HG03469 (cell line): ENCODE results near the gene GFRA1.

ENCODE experiments used
- ATAC-seq: cut with Tn5 transposase; IDR thresholded peaks from one replicate; pipeline ENCODE4 v1.9.1; 2021; ENCODE audit warnings: mild to moderate bottlenecking, moderate library complexity, moderate number of reproducible peaks; ENCODE audit not compliant: unreplicated experiment

Gene GFRA1

GRCh38 chr10:116133634-116134033, 139.4 kb downstream of the GFRA1 start:
- no peak for ATAC-seq

GRCh38 chr10:116132780-116133399, 140.1 kb downstream of the GFRA1 start:
- ATAC-seq = no peak

- ATAC-seq = no peak
Measured at GRCh38 chr10:116130006-116130405, 143.0 kb downstream of the GFRA1 start.

- no peak for ATAC-seq
Measured at GRCh38 chr10:116126954-116127695, 145.9 kb downstream of the GFRA1 start.

- no peak for ATAC-seq
Measured at GRCh38 chr10:116126239-116126638, 146.8 kb downstream of the GFRA1 start.

GRCh38 chr10:116125180-116125579, 147.8 kb downstream of the GFRA1 start:
- ATAC-seq = no peak

GRCh38 chr10:116124777-116125176, 148.2 kb downstream of the GFRA1 start:
- no peak for ATAC-seq

GRCh38 chr10:116122664-116123063, 150.3 kb downstream of the GFRA1 start:
- ATAC-seq = no peak

GRCh38 chr10:116121640-116122525, 151.1 kb downstream of the GFRA1 start:
- ATAC-seq = no peak

GRCh38 chr10:116120688-116121455, 152.1 kb downstream of the GFRA1 start:
- ATAC-seq = no peak

GRCh38 chr10:116118847-116119246, 154.2 kb downstream of the GFRA1 start:
- no peak for ATAC-seq

GRCh38 chr10:116115797-116116196, 157.2 kb downstream of the GFRA1 start:
- no peak for ATAC-seq

- no peak for ATAC-seq
Measured at GRCh38 chr10:116115036-116115641, 157.9 kb downstream of the GFRA1 start.

GRCh38 chr10:116113721-116114501, 159.1 kb downstream of the GFRA1 start:
- no peak for ATAC-seq

GRCh38 chr10:116112232-116113231, 160.5 kb downstream of the GFRA1 start:
- ATAC-seq = no peak

- ATAC-seq = no peak
Measured at GRCh38 chr10:116111483-116112095, 161.4 kb downstream of the GFRA1 start.

- ATAC-seq = no peak
Measured at GRCh38 chr10:116110736-116111135, 162.3 kb downstream of the GFRA1 start.

- no peak for ATAC-seq
Measured at GRCh38 chr10:116109881-116110280, 163.1 kb downstream of the GFRA1 start.
